Body of pancreas (tissue), 4 donors: Measurements from ENCODE around the gene CCDC149.

Source experiments
- POLR2A ChIP-seq, 3 donors: fragments of 450-650 bp; IDR thresholded peaks; one replicate each; pipeline ENCODE4 v1.6.1; 2016; ENCODE audit warnings: antibody characterized with exemption in 3 of 3, mild to moderate bottlenecking in 2 of 3
- TF ChIP-seq, protein P1 (sequence below), 7 experiments: fragments of 450-650 bp in 4 of 7; fragments of 200-600 bp in 3 of 7; sonication (generic) in 3 of 7; IDR thresholded peaks; one replicate each; pipeline ENCODE4 v1.5.1; 2016 to 2019; ENCODE audit warnings: antibody characterized with exemption in 7 of 7

DNA sequence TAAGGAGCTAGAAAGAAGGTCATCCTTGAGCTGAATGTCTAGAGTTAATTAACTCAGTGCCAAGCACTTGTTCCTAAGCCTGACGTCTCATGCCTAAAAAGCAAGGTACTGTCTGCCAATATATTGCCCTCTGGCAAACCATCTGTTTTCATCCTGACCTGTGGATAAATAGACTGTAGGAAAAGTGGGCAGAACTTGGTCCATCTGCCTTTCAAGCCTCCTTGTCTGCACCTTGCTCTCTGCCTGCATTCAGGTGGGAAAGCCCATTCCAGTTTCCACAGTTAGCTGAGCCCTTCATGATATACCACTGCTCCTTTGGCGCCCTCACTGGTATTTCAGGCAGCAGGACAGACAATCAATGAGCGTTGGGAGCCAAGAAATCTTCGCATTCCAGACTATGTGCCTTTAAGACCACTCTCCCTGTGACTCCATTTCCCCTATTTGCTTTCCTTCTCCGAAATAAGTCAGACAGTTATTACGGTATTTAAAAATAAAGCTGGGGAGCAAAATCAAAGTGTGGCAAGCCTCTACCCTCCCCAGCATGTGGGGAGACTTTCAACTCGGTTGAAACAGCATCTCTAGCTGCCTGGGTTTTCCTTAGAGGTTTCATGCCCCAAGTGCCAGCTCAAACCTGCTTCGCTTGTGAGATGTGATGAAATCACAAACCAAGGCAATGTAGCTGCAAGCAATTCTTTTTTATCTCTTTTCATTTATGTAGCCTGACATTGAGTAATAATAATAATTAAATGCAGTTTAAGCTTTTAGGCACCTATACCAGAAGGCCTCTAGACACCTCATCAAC, 2.5 kb upstream of the CCDC149 start:
- TF ChIP-seq, protein P1, sequence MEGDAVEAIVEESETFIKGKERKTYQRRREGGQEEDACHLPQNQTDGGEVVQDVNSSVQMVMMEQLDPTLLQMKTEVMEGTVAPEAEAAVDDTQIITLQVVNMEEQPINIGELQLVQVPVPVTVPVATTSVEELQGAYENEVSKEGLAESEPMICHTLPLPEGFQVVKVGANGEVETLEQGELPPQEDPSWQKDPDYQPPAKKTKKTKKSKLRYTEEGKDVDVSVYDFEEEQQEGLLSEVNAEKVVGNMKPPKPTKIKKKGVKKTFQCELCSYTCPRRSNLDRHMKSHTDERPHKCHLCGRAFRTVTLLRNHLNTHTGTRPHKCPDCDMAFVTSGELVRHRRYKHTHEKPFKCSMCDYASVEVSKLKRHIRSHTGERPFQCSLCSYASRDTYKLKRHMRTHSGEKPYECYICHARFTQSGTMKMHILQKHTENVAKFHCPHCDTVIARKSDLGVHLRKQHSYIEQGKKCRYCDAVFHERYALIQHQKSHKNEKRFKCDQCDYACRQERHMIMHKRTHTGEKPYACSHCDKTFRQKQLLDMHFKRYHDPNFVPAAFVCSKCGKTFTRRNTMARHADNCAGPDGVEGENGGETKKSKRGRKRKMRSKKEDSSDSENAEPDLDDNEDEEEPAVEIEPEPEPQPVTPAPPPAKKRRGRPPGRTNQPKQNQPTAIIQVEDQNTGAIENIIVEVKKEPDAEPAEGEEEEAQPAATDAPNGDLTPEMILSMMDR (IDR thresholded peaks at IDR 0.05), result peak in 2 of 7 experiments; percentile 14 to 29
- TF ChIP-seq POLR2A (IDR thresholded peaks at IDR 0.05), result no peak
